PC-9 (cell line): ENCODE measurements around the gene TMEM132C. TPM values are rescaled to one million over a fixed set of nuclear protein-coding genes. Genes with fewer than 3 reads are reported as not detected.

Experiments used
- BruUV-seq: library from RNA; stranded (reverse); fragments of 400-500 nt; replicated peaks from 2 replicates; lab custom pipeline; 2021; lab: Mats Ljungman, UMichigan
- CTCF ChIA-PET: fragments of 300-600 bp; sonication (Branson Sonifier 250); formaldehyde crosslinking; loops from one replicate; lab custom pipeline; 2022; ENCODE audit warnings: antibody characterized with exemption; lab: Charles Lee
- POLR2A ChIA-PET: fragments of 300-600 bp; sonication (Branson Sonifier 250); formaldehyde crosslinking; loops from one replicate; lab custom pipeline; 2022; ENCODE audit warnings: antibody characterized with exemption; ENCODE audit not compliant: unreplicated experiment; lab: Charles Lee
- DNase-seq, 2 experiments: peaks; one replicate each; pipeline versions ENCODE4 v3.0.0 to v3.0.0-alpha.2; 2015 to 2022; ENCODE audit warnings: mixed read lengths in 1 of 2
- H2AFZ ChIP-seq: fragments of 200-600 bp; sonication (generic); 2 replicates; pipeline ENCODE4 v1.8.1; 2017; ENCODE audit warnings: antibody characterized with exemption
- H3F3A ChIP-seq: fragments of 200-600 bp; sonication (generic); 2 replicates; pipeline ENCODE4 v1.8.1; 2017; ENCODE audit warnings: antibody characterized with exemption, mild to moderate bottlenecking, low read depth; ENCODE audit not compliant: insufficient read depth
- H3K27ac ChIP-seq: fragments of 200-600 bp; sonication (generic); 2 replicates; pipeline ENCODE4 v1.6.1; 2016; ENCODE audit warnings: mixed run types
- H3K27me3 ChIP-seq: fragments of 200-600 bp; sonication (generic); 2 replicates; pipeline ENCODE4 v1.6.1; 2016; ENCODE audit warnings: low read depth, mixed run types; ENCODE audit not compliant: insufficient read depth
- H3K36me3 ChIP-seq: fragments of 200-600 bp; sonication (generic); 2 replicates; pipeline ENCODE4 v1.6.1; 2016; ENCODE audit warnings: low read depth, mixed run types
- H3K4me1 ChIP-seq: fragments of 200-600 bp; sonication (generic); replicated peaks from 2 replicates; pipeline ENCODE4 v1.6.1; 2016; ENCODE audit warnings: mixed run types; ENCODE audit not compliant: insufficient read depth
- H3K4me2 ChIP-seq: fragments of 200-600 bp; sonication (generic); 2 replicates; pipeline ENCODE4 v1.6.1; 2017; ENCODE audit warnings: mixed run types
- H3K4me3 ChIP-seq: fragments of 200-600 bp; sonication (generic); 2 replicates; pipeline ENCODE4 v1.6.1; 2016; ENCODE audit warnings: mixed run types
- H3K79me2 ChIP-seq: fragments of 200-600 bp; sonication (generic); 2 replicates; pipeline ENCODE4 v1.6.1; 2017; ENCODE audit warnings: low read depth, mixed run types
- H3K9me2 ChIP-seq: fragments of 200-600 bp; sonication (generic); 2 replicates; pipeline ENCODE4 v1.8.1; 2017; ENCODE audit warnings: mild to moderate bottlenecking; ENCODE audit not compliant: insufficient read depth
- H3K9me3 ChIP-seq: fragments of 200-600 bp; sonication (generic); 2 replicates; pipeline ENCODE4 v1.8.1; 2016; ENCODE audit warnings: low read depth; ENCODE audit not compliant: insufficient read depth
- H4K20me1 ChIP-seq: fragments of 200-600 bp; sonication (generic); 2 replicates; pipeline ENCODE4 v1.8.1; 2017; ENCODE audit not compliant: insufficient read depth
- EZH2 ChIP-seq: fragments of 200-600 bp; sonication (generic); IDR thresholded peaks from 2 replicates; pipeline ENCODE4 v1.8.0; 2017; ENCODE audit warnings: antibody characterized with exemption, low read depth
- intact Hi-C: fragments of 100-400 bp; cut with micrococcal nuclease; formaldehyde crosslinking; loops from one replicate; pipeline ENCODE4 v1.10.0; 2022; ENCODE audit not compliant: unreplicated experiment
- total RNA-seq: library from RNA; stranded (reverse); gene quantifications from 2 replicates; pipeline ENCODE4 v1.2.3, GENCODE V29; 2021
- TF ChIP-seq, protein P1 (sequence below): fragments of 200-600 bp; sonication (generic); conservative IDR thresholded peaks from 2 replicates; pipeline ENCODE4 v1.6.1; 2017; ENCODE audit warnings: mixed run types, antibody characterized with exemption, mild to moderate bottlenecking, moderate library complexity

Gene TMEM132C
- total RNA-seq, 1 experiment from 2014 or later: not detected

DNA sequence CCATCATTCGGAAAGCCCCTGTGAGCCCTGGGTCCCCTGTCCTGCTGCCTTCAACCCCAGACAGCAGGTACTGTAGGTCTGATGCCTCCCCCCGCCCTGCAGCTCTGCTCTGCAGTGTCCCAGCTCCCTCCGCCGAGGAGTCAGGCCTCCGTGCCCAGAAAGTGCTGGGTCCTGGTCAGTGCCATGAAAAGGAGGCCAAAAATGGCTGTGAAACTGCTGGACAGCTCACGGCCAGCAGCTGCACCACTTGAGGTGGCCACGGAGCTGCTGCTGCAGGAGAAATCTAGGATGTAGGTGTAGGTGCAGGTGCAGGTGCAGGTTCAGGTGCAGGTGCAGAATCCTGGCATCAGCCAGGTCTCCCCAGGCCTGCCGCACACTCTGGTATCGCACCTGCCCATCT is 360.7 kb downstream of the TMEM132C start:
- no peak for TF ChIP-seq EZH2
- TF ChIP-seq, protein P1, sequence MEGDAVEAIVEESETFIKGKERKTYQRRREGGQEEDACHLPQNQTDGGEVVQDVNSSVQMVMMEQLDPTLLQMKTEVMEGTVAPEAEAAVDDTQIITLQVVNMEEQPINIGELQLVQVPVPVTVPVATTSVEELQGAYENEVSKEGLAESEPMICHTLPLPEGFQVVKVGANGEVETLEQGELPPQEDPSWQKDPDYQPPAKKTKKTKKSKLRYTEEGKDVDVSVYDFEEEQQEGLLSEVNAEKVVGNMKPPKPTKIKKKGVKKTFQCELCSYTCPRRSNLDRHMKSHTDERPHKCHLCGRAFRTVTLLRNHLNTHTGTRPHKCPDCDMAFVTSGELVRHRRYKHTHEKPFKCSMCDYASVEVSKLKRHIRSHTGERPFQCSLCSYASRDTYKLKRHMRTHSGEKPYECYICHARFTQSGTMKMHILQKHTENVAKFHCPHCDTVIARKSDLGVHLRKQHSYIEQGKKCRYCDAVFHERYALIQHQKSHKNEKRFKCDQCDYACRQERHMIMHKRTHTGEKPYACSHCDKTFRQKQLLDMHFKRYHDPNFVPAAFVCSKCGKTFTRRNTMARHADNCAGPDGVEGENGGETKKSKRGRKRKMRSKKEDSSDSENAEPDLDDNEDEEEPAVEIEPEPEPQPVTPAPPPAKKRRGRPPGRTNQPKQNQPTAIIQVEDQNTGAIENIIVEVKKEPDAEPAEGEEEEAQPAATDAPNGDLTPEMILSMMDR: no peak
- H3K4me1 ChIP-seq: no peaks in the 10 kb centered on the region
- no peak overlapping the region for H2AFZ ChIP-seq
- ChIA-PET POLR2A (no interaction called here), CTCF (no interaction called here)
- H3K79me2 ChIP-seq: no peaks in the 10 kb centered on the region
- H3F3A ChIP-seq: no peaks in the 10 kb centered on the region
- H3K4me2 ChIP-seq: no peak overlapping the region
- DNase-seq: no peak
- H3K36me3 ChIP-seq: no peaks in the 10 kb centered on the region
- no peak overlapping the region for H3K27ac ChIP-seq
- H4K20me1 ChIP-seq: no peaks in the 10 kb centered on the region
- H3K27me3 ChIP-seq: 0 out of 2 replicates have a peak, but pooled peaks cover 13% of the 10 kb centered on the region
- H3K9me2 ChIP-seq: no peaks in the 10 kb centered on the region
- no TSS peak for BruUV-seq
- H3K9me3 ChIP-seq: no peaks in the 10 kb centered on the region
- intact Hi-C loops: no loop called here
- H3K4me3 ChIP-seq: no peak overlapping the region

DNA sequence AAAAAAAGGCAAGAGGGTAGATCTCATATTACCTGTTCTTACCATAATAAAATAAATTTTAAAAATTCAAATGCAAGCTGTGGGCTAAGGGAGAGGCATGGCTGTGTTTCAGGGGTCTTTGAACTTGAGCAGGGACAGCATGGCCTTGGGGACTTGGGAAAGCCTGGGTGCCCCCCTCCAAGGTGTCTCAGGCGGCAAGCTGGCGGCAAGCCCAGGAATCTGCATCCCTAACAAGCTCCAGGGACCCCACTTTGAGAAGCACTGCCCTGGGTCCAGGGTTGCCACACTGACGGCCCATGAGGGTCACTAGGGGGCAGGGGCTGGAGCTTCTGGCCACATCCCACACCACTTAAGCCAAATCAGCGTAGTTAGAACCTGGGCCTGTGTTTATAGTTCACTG is 363.0 kb downstream of the TMEM132C start:
- BruUV-seq: no TSS peak

DNA sequence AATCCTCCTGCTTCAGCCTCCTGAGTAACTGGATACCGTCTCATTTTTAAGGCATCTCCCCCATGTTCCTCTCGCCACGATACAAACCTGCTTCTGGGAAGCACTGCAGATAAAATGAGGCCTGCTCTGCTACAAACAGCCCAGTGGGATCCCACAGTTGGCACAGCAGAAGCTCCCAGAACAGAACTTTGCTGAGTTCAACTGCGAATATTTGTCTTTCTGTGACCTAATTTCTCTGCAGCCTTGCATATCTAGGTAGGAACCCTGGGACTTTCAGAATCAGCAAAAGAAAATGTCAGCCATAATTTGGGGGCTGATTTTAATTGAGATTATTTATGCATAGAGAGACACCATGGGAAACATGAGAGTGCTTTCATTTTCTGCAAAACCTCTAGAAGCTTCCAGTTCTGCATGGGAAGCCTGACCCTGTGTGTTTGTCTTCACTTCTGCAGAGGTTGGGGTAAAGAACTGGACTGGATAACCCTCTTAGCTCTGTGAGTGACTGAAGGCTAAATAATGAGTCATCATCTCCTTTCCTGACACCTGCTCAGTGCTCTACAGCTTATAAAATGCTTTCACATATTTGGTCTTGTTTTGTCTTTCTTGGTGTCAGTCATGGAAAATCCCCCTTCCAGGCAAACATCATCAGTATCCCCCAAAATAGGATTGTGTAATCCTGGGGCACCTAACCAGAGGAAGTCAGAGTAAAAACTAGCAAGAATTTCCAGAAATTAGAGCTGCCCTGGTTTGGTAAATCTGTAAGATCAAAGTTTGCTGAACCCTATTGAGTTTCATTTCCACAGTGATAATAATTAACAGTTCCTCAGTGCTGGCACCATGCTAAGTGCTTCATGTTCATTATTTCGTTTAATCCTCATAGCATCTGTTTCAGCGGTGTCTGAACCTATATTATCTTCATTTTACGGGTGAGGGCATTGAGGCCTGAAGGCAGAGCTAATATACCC is 371.0 kb downstream of the TMEM132C start:
- Histone ChIP-seq H4K20me1 (no peaks in the 10 kb centered on the region), H2AFZ (no peak overlapping the region), H3K36me3 (no peaks in the 10 kb centered on the region), H3K27ac (no peak overlapping the region), H3K27me3 (peaks cover 4% of the 10 kb centered on the region; the same call in 1 of the 2 replicates), H3K4me2 (no peak overlapping the region), H3K4me1 (no peaks in the 10 kb centered on the region), H3K9me3 (no peaks in the 10 kb centered on the region), H3F3A (no peaks in the 10 kb centered on the region), H3K79me2 (no peaks in the 10 kb centered on the region), H3K4me3 (no peak overlapping the region), H3K9me2 (no peaks in the 10 kb centered on the region)
- TF ChIP-seq, protein P1: no peak
- no peak for TF ChIP-seq EZH2
- ChIA-PET CTCF (no interaction called here), POLR2A (no interaction called here)
- DNase-seq: no peak
- BruUV-seq: no TSS peak
- intact Hi-C loops: no loop called here

More for the DNA sequence above, 363.0 kb downstream of the TMEM132C start:
- Histone ChIP-seq H3K9me2 (no peaks in the 10 kb centered on the region), H3K4me3 (no peak overlapping the region), H4K20me1 (no peaks in the 10 kb centered on the region), H3K27ac (no peak overlapping the region), H3K4me1 (no peaks in the 10 kb centered on the region), H3F3A (no peaks in the 10 kb centered on the region), H3K9me3 (no peaks in the 10 kb centered on the region), H3K27me3 (peaks cover 13% of the 10 kb centered on the region; the same call in 1 of the 2 replicates), H3K4me2 (no peak overlapping the region), H2AFZ (no peak overlapping the region), H3K79me2 (no peaks in the 10 kb centered on the region), H3K36me3 (no peaks in the 10 kb centered on the region)
- TF ChIP-seq, protein P1: no peak
- TF ChIP-seq EZH2: no peak
- CTCF ChIA-PET: no interaction called here
- intact Hi-C loops: no loop called here
- POLR2A ChIA-PET: no interaction called here
- no peak for DNase-seq
